Measurements from ENCODE around the gene LYSMD4. TPM values are rescaled to one million over a fixed set of nuclear protein-coding genes. Genes with fewer than 3 reads are reported as not detected.

LYSMD4 gene
- total RNA-seq, 4 donors from 2014 or later = 18.3 to 34.8 (median 32.2) TPM

GRCh38 chr15:99729327-99729726, 3.9 kb downstream of the LYSMD4 start:
- 94 to 96% methylated on average over 11 of the region's 11 CpGs for WGBS, 2 donors
- intact Hi-C loops (cut with DNase I; ENCODE audit: low total_unique reads) = no loop called here
- DNase-seq (ENCODE audit: low spot score in 2 of 2) = no peak
- no peak for TF ChIP-seq CTCF (IDR thresholded peaks at IDR 0.05)
- no peak for TF ChIP-seq POLR2A (IDR thresholded peaks at IDR 0.05)
- no peak overlapping the region for H3K4me3 ChIP-seq (ENCODE audit: low read depth, poor library complexity, severe bottlenecking)

- no peak overlapping the region for H3K4me3 ChIP-seq (ENCODE audit: low read depth, poor library complexity, severe bottlenecking)
- no peak for DNase-seq (ENCODE audit: low spot score in 2 of 2)
- TF ChIP-seq CTCF (IDR thresholded peaks at IDR 0.05) (no peak), POLR2A (IDR thresholded peaks at IDR 0.05) (no peak)
- intact Hi-C loops (cut with DNase I; ENCODE audit: low total_unique reads) = no loop called here
- WGBS, 2 donors = 88 to 95% methylated on average over 6 of the region's 6 CpGs
Measured at GRCh38 chr15:99728916-99729315, 4.3 kb downstream of the LYSMD4 start.

- intact Hi-C loops (cut with DNase I; ENCODE audit: low total_unique reads) = no loop called here
Measured at GRCh38 chr15:99727733-99728132, 5.5 kb downstream of the LYSMD4 start.

GRCh38 chr15:99727330-99727729, 5.9 kb downstream of the LYSMD4 start:
- no peak overlapping the region for H3K4me3 ChIP-seq (ENCODE audit: low read depth, poor library complexity, severe bottlenecking)
- no peak for DNase-seq (ENCODE audit: low spot score in 2 of 2)
- 68 to 76% methylated on average over 1 of the region's 1 CpG for WGBS, 2 donors
- TF ChIP-seq POLR2A (IDR thresholded peaks at IDR 0.05) (no peak), CTCF (IDR thresholded peaks at IDR 0.05) (no peak)
- intact Hi-C loops (cut with DNase I; ENCODE audit: low total_unique reads) = no loop called here

More at GRCh38 chr15:99727733-99728132, 5.5 kb downstream of the LYSMD4 start:
- TF ChIP-seq CTCF (IDR thresholded peaks at IDR 0.05) (no peak), POLR2A (IDR thresholded peaks at IDR 0.05) (no peak)
- H3K4me3 ChIP-seq (ENCODE audit: low read depth, poor library complexity, severe bottlenecking) = no peak overlapping the region
- WGBS, 2 donors = 74 to 79% methylated on average over 7 of the region's 7 CpGs
- no peak for DNase-seq (ENCODE audit: low spot score in 2 of 2)

- WGBS, 2 donors = 82 to 91% methylated on average over 7 of the region's 7 CpGs
Measured at GRCh38 chr15:99726333-99726732, 6.9 kb downstream of the LYSMD4 start.

More at GRCh38 chr15:99726333-99726732, 6.9 kb downstream of the LYSMD4 start:
- no peak overlapping the region for H3K4me3 ChIP-seq (ENCODE audit: low read depth, poor library complexity, severe bottlenecking)
- DNase-seq (ENCODE audit: low spot score in 2 of 2) = no peak
- TF ChIP-seq POLR2A (IDR thresholded peaks at IDR 0.05) (no peak), CTCF (IDR thresholded peaks at IDR 0.05) (no peak)
- intact Hi-C loops (cut with DNase I; ENCODE audit: low total_unique reads) = no loop called here
